ENCODE results near the gene EYA2. TPM values are rescaled to one million over a fixed set of nuclear protein-coding genes. Genes with fewer than 3 reads are reported as not detected.

The EYA2 gene
- total RNA-seq, 1 donor from 2014 or later = 15.4 TPM

GRCh38 chr20:47164140-47164539, 269.5 kb downstream of the EYA2 start:
- no peak overlapping the region for H3K4me3 ChIP-seq
- no peak for DNase-seq (ENCODE audit: low spot score in 2 of 2)
- TF ChIP-seq CTCF (IDR thresholded peaks at IDR 0.05) = no peak
- no peaks in the 10 kb centered on the region for H3K36me3 ChIP-seq
- no peaks in the 10 kb centered on the region for H3K4me1 ChIP-seq
- no peaks in the 10 kb centered on the region for H3K27me3 ChIP-seq
- no peak overlapping the region for H3K27ac ChIP-seq
- H3K9me3 ChIP-seq = no peaks in the 10 kb centered on the region
- intact Hi-C loops (cut with DNase I) = no loop called here

GRCh38 chr20:47165376-47165865, 270.8 kb downstream of the EYA2 start:
- no peak overlapping the region for H3K4me3 ChIP-seq
- no peak for TF ChIP-seq CTCF (IDR thresholded peaks at IDR 0.05)
- intact Hi-C loops (cut with DNase I) = no loop called here
- H3K36me3 ChIP-seq = no peaks in the 10 kb centered on the region
- no peaks in the 10 kb centered on the region for H3K27me3 ChIP-seq
- no peak for DNase-seq (ENCODE audit: low spot score in 2 of 2)
- H3K4me1 ChIP-seq = no peaks in the 10 kb centered on the region
- H3K9me3 ChIP-seq = no peaks in the 10 kb centered on the region
- H3K27ac ChIP-seq = no peak overlapping the region

GRCh38 chr20:47167846-47168245, 273.2 kb downstream of the EYA2 start:
- no peaks in the 10 kb centered on the region for H3K4me1 ChIP-seq
- H3K4me3 ChIP-seq = no peak overlapping the region
- no peaks in the 10 kb centered on the region for H3K27me3 ChIP-seq
- no peak for DNase-seq (ENCODE audit: low spot score in 2 of 2)
- H3K27ac ChIP-seq = no peak overlapping the region
- no peaks in the 10 kb centered on the region for H3K36me3 ChIP-seq
- no peaks in the 10 kb centered on the region for H3K9me3 ChIP-seq
- no peak for TF ChIP-seq CTCF (IDR thresholded peaks at IDR 0.05)
- intact Hi-C loops (cut with DNase I) = no loop called here

- Histone ChIP-seq H3K4me1 (no peaks in the 10 kb centered on the region), H3K36me3 (no peaks in the 10 kb centered on the region), H3K27ac (no peak overlapping the region), H3K4me3 (no peak overlapping the region), H3K9me3 (no peaks in the 10 kb centered on the region), H3K27me3 (no peaks in the 10 kb centered on the region)
- intact Hi-C loops (cut with DNase I) = no loop called here
- no peak for TF ChIP-seq CTCF (IDR thresholded peaks at IDR 0.05)
- no peak for DNase-seq (ENCODE audit: low spot score in 2 of 2)
Observed at GRCh38 chr20:47172579-47172978, 277.9 kb downstream of the EYA2 start.

- Histone ChIP-seq H3K36me3 (no peaks in the 10 kb centered on the region), H3K27me3 (no peaks in the 10 kb centered on the region), H3K4me1 (no peaks in the 10 kb centered on the region), H3K9me3 (no peaks in the 10 kb centered on the region), H3K4me3 (no peak overlapping the region), H3K27ac (no peak overlapping the region)
- intact Hi-C loops (cut with DNase I) = no loop called here
- no peak for TF ChIP-seq CTCF (IDR thresholded peaks at IDR 0.05)
- no peak for DNase-seq (ENCODE audit: low spot score in 2 of 2)
Observed at GRCh38 chr20:47173596-47174216, 279.1 kb downstream of the EYA2 start.
